Suppressor macrophage treated with lipopolysaccharide for 4 hours (primary cell): ENCODE results near the gene SNAP23.
"Not testable (repeated sequence)": the region's sequence is repeated elsewhere in the genome, so short reads cannot be mapped to it uniquely, and the experiment has no call there.

ENCODE experiments used
- DNase-seq: peaks from one replicate; pipeline ENCODE4 v3.0.0-alpha.2; 2020

The SNAP23 gene

DNA sequence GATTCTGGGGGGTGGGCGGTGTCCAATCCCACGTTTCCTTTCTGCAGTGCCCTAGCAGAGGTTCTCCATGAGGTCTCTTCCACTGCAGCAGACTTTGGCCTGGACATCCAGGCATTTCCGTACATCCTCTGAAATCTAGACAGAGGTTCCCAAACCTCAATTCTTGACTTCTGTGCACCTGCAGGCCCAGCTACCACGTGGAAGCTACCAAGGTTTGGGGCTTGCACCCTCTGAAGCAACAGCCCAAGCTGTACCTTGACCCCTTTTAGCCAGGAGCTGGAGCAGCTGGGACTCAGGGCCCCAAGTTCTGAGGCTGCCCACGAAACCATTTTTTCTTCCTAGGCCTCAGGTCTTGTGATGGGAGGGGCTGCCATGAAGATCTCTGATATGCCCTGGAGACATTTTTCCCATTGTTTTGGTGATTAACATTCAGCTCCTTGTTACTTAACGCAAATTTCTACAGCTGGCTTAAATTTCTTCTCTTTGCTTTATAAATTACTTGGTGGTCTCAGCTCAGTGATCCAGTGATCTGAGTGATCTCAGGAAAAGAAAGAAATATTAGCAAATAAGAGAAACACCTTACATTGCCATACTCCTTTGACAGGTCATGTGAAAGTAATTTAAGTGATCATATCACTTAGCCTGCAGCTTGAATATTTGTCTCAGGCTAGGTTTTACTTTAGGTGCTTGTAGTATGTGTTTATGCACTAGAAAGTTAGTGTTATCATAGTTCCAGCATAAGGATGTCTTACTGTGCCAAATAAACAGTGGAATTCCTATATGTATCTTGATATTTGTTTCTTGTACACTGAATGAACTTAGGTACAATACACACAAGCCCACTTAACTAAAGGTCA lies 3.0 kb downstream of the SNAP23 start:
- no peak for DNase-seq

DNA sequence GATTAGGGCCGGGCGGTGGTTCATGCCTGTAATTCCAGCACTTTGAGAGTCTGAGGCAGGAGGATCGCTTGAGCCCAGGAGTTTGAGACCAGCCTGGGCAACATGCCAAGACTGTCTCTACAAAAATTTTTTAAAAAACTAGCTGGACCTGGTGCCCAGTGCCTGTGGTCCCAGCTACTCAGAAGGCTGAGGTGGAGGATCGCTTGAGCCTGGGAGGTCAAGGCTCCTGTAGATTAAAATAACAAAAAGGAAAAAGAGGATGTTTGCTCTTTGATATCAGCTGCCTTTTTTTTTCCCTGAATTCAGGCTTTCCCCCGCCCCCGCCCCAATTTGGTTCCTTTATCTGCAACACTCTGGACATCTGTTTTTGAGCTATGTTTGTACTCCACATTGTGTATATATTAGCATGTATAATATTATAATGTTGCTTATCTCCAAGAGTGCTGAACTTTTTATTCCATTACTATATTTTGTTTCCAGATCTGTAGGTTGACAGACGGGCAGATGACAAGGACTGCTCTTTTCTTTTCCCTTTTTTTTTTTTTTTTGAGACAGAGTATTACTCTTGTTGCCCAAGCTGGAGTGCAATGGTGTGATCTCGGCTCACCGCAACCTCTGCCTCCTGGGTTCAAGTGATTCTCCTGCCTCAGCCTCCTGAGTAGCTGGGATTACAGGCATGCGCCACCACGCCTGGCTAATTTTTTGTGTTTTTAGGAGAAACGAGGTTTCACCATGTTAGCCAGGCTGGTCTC lies 4.6 kb downstream of the SNAP23 start:
- no peak for DNase-seq

DNA sequence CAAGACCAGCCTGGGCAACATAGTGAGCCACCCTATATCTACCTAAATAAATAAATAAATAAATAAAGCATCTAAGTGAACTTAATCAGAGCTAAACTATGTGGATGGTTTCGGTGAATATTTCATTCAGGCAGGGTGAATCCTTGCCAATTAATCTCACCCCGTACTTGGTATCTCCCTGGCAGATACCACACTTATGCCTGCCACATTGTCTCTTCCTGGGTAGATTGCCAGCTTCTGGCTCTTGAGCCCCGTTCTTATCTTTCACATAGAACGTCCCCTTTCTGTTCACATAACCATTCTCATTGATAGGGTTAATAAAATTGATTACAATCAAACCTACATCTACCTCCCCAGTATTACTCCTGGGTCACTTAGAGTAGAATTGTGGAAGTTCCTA lies 7.0 kb downstream of the SNAP23 start:
- no peak for DNase-seq

DNA sequence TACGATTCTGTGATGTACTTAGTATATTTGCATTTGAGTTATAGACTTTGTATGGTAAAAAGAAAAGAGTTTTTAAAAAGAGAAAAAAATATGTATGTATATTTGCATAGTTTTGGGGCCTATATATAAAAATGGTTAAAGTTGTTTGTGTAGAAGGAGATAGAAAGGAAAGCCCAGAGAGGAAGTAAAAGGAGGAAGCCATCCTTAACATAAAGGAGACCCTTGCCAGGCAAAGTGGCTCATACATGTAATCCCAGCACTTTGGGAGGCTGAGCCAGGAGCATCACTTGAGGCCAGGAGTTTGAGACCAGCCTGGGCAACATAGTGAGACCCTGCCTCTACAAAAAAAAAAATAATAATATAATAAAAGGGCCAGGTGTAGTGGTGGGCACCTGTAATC lies 8.4 kb downstream of the SNAP23 start:
- DNase-seq, result no peak

DNA sequence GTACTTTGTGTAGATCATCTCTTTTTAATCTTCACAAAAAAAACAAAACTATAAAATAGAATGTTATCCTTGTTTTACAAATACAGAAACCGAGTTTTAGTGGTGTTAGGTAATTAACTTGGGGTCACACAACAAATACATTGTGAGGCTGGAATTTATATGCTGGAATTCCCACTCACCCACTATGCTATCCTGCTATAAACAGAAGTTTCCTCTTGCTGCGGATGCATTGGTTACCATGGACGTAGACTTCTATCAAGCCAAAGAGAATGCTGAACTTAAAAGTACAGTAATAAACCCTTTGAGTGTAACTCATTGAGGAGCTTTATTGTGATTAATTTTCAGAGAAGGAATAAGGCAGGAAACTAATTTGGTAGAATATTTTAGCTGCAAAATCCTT lies 9.2 kb downstream of the SNAP23 start:
- no peak for DNase-seq

DNA sequence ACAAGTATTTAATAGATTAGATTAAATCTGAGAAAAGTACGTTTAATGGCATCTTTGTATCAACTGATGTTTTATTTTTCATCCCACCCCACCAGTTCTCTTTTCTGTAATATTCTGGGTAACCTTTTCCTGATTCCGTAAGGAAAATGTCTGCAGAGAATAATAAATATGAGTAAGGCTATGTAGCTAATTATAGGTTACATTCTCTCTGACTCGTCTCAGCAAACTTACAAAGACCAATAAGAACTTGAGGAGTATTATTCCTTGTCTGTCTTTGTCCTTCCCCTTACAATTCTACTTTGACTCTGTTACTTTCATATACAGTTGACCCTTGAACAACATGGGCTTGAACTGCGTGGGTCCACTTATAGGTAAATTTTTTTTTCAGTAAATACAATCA lies 12.1 kb downstream of the SNAP23 start:
- no peak for DNase-seq

DNA sequence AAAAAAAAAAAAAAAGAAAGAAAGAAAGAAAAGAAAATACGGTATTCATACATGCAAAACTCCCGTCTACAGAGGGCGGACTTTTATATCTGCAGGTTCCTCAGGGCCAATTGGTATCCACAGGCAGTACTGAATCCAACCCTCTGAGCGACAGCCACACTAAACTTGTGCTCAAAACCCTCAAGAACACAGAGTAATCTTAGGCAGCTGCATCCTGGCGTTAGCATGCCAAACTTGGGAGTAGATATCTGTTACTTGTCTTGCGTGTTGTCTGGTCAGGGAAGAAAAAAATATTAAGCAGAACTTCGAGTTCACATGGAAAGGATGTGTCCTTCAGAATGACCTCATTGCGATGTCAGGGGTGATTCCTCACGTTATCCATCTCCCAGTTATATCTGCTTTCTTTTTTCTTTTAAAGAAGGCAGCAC lies 12.8 kb downstream of the SNAP23 start:
- no peak for DNase-seq

DNA sequence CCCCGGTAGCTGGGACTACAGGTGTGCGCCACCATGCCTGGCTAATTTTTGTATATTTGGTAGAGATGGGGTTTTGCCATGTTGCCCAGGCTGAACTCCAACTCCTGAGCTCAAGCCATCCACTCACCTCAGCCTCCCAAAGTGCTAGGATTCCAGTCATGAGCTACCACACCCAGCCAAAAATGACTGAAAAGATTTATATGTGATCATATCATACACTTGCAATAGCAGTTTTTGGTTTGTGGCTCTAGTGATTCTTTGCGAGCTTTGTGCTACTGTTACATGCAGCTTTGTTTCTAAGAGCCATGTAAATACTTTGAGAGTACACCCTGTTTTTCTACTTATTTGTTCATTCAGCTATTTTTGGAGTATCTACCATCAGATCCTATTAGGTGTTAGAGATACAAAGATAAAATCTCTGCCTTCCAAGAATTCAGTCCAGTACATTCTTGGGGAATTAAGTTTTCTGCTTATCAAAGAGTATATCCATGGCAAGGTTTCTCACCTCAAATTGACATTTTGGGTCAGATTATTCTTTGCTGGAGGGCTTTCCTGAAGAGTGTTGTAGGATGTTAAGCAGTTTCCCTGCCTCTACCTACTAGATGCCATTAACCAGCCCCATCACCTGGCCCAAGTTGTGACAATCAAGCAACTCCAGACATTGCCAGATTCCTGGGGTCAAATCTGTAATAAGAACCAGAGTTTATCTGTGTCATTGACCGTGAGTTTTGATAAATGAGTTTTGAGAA lies 15.0 kb downstream of the SNAP23 start:
- DNase-seq, result no peak

DNA sequence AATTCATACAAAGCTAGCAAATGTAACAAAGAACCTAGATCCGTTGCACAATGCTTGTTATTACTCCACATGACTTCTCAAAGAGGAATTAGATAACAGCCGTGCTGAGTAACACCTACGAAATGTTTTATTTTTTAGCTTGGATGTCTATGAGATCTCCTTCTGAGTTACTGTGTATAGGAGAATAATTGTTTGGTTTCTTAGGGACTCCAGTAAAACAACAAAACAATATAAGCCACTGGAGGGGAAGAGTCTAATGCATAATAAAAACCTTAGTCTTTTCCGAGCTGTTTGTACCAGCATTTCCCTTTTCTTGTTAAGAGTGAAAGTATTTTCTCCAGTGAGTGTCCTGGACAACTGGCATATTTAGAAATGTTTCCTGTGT lies 15.6 kb downstream of the SNAP23 start:
- DNase-seq, result peak; percentile 64

DNA sequence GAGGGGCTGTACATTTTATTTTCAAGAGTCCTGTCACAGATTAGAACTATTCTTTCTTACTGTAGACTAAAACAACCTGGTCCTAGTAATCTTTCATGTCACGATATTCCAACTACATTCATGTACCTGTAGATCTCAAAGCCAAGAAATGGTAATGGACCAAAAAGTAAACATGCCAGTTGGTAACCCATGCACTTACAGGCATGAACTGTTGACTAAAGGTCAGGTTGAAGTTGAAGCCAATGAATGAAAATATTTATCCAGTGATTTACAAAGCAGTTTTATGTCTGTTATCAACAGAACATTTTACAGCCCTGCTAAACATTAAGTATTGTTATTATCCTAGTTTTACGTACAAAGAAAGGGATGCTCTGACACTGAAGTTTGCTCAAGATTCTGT lies 27.9 kb downstream of the SNAP23 start:
- no peak for DNase-seq

DNA sequence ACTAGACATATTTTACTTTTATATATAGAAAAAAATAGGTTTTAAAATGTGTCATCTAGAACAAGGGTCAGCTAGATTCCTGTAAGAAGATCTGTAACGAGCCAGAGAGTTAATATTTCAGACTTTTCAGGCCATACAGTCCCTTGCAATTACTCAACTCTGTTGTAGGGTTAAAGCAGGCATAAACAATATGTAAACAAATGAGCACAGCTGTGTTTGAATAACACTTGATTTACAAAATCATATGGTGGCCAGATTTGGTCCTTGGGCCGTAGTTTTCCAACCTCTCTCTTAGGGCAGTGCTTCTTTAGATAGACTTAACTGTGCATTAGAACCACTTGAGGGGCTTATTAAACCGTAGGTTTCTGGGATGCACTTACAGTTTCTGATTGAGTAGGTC lies 33.5 kb downstream of the SNAP23 start:
- no peak for DNase-seq

DNA sequence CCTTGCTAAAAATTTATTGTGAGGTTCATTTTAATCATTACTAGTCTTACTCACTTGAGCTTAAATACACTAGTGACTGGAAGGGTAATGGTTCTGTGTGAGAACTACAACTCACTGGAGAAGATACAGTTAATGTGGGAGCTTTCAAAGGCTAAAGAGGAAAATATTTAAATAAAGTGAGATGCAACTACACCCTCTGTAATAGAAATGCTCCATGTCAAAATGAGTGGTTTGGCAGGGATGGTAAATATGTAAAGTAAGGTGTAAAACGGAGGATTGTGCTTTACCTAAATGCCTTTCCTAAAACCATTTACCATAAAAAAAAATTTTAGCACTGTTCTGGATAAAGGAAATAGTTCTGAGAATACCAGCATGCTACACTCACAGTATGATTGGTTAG lies 37.8 kb downstream of the SNAP23 start:
- no peak for DNase-seq

DNA sequence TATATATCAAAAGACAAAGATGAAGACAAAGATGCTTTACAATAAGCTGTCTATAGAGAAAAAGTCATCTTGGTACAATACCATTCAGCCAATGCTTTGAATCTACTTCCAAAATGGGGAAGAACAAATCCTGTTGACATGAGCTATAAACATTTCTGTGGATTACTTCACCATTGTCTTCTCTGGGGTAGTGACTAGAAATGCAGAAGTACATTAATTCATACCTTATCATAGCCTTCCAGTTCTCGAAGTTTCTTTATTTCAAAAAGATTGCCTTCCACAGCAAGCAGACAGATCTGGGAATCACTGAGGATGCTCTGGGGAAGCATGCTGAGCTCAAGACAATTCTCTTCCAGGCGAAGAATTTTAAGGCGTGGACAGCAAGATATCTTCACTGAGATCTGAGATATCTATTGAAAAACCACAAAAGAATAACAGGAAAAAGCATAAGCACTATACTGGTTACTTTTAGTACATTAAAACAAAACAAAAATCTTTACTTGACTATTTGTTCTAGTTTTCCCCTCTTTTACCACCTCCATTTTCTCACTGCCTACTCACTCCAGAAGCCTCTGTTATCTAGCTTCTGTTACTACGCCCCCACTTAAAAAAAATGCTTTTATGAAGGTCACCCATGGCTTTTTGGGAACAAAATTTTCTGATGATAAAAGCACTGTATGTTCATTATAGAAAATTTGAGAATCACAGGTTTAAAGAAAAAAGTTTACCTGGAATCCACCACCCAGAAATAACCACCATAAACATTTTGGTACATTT lies 49.6 kb downstream of the SNAP23 start:
- DNase-seq, result peak; percentile 53

DNA sequence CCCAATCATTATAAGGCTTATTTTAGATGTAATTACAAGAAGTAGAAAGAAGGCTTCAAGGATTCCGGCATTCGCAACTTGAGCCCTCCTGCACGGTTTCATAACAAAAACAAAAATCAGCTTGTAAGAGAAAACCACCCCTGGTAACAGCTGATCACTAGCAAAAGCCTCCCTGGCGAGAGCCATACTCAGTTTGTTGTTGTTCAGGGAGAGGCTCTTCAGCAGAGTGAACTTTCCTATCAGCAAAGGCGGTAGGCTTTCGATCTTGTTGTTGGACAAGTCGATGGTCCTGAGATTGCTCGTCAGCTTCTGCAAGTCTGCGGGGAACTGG lies 52.4 kb downstream of the SNAP23 start:
- DNase-seq, result no peak

DNA sequence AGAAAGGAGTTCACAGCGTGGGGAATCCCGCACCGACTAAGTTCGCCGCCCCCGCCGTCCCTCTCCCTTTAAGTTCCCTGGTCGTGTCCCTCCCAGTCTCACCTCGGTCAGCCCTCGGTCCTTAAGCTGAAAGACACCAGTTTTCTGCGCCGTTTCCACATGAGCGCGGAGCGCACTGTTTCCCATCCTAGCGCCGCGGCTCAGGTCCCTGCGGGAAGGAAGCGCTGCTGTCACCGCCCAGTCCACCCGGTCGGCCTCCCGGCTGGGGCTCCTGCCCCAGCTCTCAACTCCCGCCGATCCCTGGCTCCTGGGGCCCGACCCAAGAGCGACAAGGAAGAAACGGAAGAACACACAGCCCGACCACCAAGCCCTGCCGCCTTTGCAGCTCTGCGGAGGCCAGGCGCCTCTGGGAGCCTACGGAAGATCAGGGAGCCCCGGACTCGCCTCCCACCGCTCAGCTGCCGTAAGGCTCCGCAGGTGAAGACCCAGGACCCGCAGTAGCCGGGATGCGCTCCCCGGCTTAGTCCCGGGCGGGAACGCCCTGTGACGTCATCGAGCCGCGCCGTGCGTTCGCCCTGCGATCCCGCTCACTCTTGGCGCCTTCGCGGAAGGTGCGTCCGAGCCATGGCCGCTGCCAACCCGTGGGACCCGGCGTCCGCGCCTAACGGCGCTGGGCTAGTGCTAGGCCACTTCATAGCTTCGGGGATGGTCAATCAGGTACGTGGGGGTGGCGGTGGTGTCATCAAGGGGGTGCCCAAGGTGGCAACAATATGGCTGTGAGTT lies 53.0 kb downstream of the SNAP23 start, which contains the start of the genes HAUS2 and LRRC57:
HAUS2 (plus strand) TSS at position 590 of the 783 bp plus-strand sequence; CDS start at position 625, 35 bp downstream.
LRRC57 (minus strand) TSS at position 545 of the 783 bp plus-strand sequence; CDS start at position 186, 359 bp downstream.
- DNase-seq, result peak; percentile 91

DNA sequence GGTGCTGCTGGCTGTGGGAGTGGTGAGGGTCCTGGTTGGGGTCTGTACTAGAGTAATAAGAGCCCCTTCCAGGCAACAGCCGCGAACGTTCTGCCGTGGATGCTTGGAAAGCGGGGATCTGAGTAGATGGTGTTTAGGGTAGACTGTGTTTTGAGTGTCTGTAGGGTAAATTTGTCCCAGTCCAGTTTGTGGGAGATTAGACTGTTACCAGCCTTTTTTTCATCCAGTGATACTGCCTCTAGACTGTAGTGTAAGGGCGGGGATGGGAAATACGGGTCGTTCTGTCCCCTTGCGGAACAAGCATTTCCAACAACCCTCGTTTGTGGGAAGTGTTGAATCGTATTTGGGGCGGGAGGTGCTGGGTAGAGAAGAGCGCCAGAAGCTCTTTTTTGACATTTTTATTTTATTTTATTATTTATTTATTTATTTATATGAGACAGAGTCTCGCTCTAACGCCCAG lies 53.6 kb downstream of the SNAP23 start:
- DNase-seq, result peak; percentile 59

DNA sequence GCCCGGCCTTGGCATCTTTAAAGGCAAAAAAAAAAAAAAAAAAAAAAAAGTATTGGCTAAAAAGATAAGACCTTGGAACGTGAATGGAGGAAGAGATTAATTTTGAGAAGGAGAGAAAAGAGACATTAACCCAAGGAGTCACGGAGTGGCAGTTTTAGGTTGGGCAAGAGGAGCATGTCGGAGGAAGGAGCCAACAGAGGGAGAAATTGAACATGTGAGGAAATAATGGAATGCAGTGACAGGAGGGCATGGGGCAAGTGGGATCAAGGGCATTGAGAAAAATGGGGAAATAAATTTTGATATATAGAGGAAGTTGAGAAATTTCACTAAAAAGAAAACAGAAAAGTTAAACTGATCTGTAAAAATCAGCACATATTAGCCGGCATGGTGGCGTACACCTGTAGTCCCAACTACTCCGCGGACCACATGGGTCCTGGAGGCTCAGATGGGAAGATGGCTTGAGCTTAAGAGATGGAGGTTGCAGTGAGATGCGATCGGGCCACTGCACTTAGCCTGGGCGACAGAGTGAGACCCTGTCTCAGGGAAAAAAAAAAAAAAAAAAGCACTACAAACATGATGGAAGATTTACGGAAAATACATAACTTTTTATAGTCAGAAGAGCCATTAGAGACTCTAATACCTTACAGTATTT lies 54.4 kb downstream of the SNAP23 start:
- DNase-seq, result peak; percentile 60

DNA sequence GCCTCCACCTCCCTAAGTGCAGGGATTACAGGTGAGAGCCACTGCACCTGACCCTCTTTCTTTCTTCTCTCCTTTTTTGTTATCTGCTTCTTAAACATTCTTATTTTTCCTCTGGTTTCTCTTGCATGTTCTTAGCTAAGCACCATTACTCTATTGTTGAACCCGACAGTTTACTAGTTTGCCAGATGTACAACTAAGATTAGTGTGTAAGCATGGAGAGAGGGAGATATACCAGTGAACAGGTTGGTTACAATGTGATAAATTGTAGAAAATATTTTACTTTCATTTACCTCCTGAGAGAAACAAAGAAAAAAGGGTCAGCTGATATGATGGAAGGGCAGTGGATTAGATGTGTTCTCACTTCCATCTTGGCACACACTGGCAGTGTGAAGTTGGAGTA lies 58.1 kb downstream of the SNAP23 start:
- no peak for DNase-seq

DNA sequence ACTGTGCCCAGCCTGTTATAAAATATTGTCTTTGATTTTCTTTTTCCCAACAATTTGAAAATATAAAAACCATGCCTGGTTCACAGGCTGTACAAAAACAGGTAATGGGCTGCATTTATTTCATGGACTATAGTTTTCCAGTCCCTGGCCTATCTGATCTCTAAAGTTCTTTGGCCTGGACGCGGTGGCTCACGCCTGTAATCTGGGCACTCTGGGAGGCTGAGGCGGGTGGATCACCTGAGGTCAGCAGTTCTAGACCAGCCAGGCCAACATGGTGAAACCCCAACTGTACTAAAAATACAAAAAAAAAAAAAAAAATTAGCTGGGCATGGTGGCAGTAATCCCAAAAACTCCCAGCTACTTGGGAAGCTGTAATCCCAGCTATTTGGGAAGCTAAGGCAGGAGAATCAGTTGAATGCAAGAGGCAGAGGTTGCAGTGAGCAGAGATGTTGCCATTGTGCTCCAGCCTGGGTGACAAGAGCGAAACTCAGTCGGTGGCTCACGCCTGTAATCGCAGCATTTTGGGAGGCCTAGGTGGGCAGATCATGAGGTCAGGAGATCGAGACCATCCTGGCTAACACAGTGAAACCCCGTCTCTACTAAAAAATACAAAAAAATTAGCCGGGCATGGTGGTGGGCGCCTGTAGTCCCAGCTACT lies 61.2 kb downstream of the SNAP23 start:
- DNase-seq, result not testable (repeated sequence)

DNA sequence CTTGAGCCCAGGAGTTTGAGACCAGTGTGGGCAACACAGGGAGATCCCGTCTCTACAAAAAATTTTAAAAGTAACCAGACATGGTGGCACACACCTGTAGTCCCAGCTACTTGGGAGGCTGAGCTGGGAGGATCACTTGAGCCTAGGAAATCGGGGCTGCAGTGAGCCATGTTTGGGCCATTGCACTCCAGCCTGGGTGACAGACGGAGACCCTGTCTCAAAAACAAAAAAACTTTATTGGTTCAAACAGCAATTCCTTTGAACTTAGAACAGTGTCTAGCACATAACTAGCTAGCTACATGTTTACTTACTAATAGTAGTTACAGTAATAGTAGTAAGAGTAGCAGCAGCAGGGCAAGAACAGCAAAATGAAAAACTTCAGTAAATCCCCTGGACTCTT lies 63.3 kb downstream of the SNAP23 start:
- no peak for DNase-seq
